ENCODE results near the gene LRSAM1. TPM values are rescaled to one million over a fixed set of nuclear protein-coding genes. Genes with fewer than 3 reads are reported as not detected.

The LRSAM1 gene
- total RNA-seq, 4 donors from 2014 or later, result 8.0 to 16.2 (median 12.9) TPM

DNA sequence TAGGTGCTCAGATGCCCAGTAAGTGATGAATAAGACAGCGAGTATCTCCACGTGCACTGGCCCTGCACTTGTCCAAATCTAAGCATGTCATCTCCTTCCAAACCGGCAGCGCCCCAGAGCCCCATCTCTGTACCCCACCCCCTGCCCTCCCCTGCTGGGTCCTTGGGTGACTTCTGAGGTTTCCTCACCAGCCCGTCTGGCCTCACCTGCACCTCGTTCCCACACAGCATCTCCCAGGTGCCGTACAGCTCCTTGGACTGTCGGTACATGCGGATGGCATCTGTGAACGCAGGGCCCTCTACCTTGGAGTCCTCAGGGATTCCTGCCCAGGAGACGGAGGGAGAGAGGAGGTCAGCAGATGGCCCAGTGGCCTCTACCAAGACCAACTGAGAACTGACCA lies 66.3 kb downstream of the LRSAM1 start:
- Histone ChIP-seq H3K4me3 (no peak overlapping the region), H3K27me3 (no peaks in the 10 kb centered on the region), H3K9me3 (no peaks in the 10 kb centered on the region), H3K4me1 (peaks cover 27 to 41% (median 32%) of the 10 kb centered on the region in 3 donors), H3K27ac (peak overlapping the region in 1 of 4 donors; percentile 86), H3K36me3 (peaks cover 58 to 100% (median 68%) of the 10 kb centered on the region in 3 donors)
- intact Hi-C loops (cut with DNase I), result no loop called here
- 83 to 89% methylated on average over 4 to 5 of the region's 11 CpGs for WGBS, 2 donors
- TF ChIP-seq POLR2A (IDR thresholded peaks at IDR 0.05), result no peak
- no peak for DNase-seq

DNA sequence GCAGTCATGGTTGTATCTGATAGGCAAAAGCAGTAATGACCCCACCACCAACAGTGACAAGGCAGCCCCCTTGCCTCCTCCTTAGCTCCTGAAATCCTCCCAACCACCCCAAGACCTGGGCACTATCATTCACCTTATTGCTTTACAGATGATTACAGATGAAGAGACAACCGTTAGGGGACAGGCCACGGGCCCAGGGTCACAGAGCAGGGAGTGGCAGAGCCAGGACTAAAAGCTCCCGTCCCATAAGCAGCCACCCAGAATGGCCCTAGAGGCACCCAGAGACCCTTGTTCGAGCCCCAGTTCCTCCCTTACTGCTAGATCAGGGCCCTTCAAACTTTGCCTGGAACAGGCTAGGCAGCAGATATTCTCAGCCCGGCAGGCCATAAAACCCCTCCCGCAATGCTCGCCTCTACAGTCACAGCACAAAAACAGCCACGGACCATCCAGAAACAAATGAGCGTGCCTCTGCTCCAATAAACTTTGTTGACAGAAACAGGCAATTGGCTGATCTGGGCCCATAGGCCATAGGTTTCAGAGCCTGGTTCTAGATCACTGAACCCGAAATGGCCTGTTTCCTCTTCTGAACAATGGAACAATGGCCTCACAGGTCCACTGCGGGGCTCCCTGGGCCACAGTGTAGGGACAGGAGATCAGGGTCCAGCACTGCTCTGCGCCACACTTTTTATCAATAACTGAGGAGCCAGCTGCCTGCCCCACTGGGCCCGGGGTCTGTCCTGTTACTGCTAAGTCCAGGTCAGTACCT lies 67.0 kb downstream of the LRSAM1 start:
- Histone ChIP-seq H3K36me3 (peaks cover 58 to 100% (median 66%) of the 10 kb centered on the region in 3 donors), H3K4me3 (no peak overlapping the region), H3K4me1 (peaks cover 29 to 48% (median 35%) of the 10 kb centered on the region in 3 donors), H3K27me3 (no peaks in the 10 kb centered on the region), H3K27ac (peak overlapping the region in 3 of 4 donors; percentile 34 to 86 (median 71)), H3K9me3 (peaks cover 0 to under 1% (median under 1%) of the 10 kb centered on the region in 3 donors)
- TF ChIP-seq, protein P1, sequence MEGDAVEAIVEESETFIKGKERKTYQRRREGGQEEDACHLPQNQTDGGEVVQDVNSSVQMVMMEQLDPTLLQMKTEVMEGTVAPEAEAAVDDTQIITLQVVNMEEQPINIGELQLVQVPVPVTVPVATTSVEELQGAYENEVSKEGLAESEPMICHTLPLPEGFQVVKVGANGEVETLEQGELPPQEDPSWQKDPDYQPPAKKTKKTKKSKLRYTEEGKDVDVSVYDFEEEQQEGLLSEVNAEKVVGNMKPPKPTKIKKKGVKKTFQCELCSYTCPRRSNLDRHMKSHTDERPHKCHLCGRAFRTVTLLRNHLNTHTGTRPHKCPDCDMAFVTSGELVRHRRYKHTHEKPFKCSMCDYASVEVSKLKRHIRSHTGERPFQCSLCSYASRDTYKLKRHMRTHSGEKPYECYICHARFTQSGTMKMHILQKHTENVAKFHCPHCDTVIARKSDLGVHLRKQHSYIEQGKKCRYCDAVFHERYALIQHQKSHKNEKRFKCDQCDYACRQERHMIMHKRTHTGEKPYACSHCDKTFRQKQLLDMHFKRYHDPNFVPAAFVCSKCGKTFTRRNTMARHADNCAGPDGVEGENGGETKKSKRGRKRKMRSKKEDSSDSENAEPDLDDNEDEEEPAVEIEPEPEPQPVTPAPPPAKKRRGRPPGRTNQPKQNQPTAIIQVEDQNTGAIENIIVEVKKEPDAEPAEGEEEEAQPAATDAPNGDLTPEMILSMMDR (IDR thresholded peaks at IDR 0.05), result no peak
- no peak for TF ChIP-seq POLR2A (IDR thresholded peaks at IDR 0.05)
- DNase-seq, result no peak
- WGBS, 2 donors, result 90% methylated on average over 8 of the region's 13 CpGs; no CpG with 5 or more reads in 1 of the 2 donors
- intact Hi-C loops (cut with DNase I), result no loop called here

DNA sequence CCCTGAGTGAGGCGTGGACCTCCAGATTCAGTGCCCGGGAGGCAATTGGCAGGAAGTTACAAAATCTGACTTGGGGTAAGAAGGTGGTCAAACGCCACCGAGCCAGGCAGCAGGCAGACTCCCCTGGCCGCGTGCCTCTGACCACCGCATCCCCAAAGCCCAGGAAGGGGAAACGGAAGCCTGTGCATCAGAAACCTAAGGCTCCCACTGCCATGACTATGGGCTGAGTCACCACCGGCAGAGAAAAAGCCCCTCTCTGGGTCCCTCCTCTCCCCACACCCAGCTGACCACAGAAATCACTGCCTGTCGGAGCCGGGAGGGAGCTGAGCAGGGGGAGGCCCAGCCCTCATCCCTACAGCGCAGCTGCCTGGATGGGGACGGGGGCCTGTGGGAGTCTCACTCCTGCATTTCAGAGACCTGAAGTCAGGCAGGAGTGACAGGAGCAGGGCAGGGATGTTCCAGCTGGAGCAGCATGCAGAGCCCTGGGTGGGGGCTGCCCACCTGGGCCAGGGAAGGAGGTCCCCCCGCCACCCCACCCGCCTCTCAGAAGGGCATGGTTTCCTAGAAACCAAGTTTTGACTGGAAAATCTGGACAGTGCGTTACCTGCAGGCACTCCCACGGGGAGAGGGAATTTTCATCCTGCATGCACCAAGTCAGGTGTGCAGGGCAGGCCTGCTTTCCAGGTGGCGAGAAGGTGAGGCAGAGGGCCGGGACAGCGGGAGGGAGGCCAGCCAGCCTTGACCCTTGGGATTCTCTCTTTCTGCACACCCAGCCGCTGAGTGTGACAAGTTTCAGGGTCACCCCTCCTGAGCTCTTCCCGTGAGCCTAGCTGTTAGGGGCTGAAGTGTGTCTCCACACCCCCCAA lies 68.2 kb downstream of the LRSAM1 start:
- peaks cover 61 to 100% (median 66%) of the 10 kb centered on the region in 3 donors for H3K36me3 ChIP-seq
- no peak for TF ChIP-seq POLR2A (IDR thresholded peaks at IDR 0.05)
- TF ChIP-seq, protein P1 (IDR thresholded peaks at IDR 0.05), result no peak
- H3K4me1 ChIP-seq, result peaks cover 29 to 60% (median 35%) of the 10 kb centered on the region in 3 donors
- peak overlapping the region in 3 of 4 donors; percentile 61 to 86 (median 71) for H3K27ac ChIP-seq
- peaks cover 0 to 10% (median 4%) of the 10 kb centered on the region in 3 donors for H3K9me3 ChIP-seq
- intact Hi-C loops (cut with DNase I), result no loop called here
- no peaks in the 10 kb centered on the region for H3K27me3 ChIP-seq
- WGBS, 2 donors, result 52 to 67% methylated on average over 12 to 15 of the region's 22 CpGs
- H3K4me3 ChIP-seq, result no peak overlapping the region
- no peak for DNase-seq

DNA sequence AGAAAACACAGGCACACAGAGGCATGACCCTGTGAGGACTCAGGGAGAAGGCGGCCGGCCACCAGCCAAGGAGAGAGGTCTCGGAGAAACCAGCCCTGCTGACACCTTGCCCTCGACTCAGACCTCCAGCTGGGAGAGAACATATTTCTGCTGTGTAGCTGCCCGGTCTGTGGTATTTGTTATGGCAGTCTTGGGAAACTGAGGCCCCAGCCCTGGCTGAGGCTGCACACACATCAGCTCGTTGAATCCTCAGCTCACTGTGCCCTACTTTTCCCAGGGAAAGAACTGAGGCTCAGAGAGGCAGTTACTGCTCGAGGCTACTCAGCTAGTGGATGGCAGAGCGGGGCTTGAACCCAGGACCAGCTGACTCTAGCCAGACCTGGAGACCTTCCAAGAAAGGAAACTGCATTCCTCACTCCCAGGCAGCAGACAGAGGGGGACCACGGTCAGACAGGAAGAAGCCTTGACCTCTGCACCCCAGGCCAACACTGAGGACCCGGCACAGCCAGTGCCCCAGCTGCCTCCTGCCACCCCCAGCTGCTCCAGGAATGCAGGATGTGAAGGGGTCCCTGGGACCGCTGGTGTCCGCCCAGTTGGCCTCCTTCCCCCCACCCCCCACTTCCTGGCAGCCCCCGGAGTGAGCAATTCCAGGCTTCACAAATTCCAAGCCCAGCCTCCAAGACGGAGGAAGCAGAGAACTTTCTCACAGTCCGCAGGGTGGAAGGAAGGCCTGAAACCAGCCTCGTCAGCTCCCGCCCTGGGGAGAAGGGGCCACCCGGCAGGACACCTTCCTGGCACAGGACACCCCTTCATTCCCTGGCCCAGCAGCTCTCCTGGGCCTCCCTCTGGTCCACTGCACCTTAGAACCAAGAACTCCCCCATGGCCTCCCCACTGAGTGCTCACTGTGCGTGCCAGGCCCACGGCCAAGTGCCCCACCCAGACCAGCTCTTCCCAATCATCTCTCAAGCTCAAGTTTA lies 69.9 kb downstream of the LRSAM1 start:
- Histone ChIP-seq H3K9me3 (peaks cover 0 to 19% (median 10%) of the 10 kb centered on the region in 3 donors), H3K4me3 (no peak overlapping the region), H3K27ac (peak overlapping the region; percentile 56 to 90 (median 78)), H3K4me1 (peaks cover 29 to 68% (median 35%) of the 10 kb centered on the region in 3 donors), H3K27me3 (no peaks in the 10 kb centered on the region), H3K36me3 (peaks cover 62 to 100% (median 69%) of the 10 kb centered on the region in 3 donors)
- TF ChIP-seq, protein P1 (IDR thresholded peaks at IDR 0.05), result no peak
- TF ChIP-seq POLR2A (IDR thresholded peaks at IDR 0.05), result no peak
- DNase-seq, result no peak
- intact Hi-C loops (cut with DNase I), result no loop called here
- 50 to 73% methylated on average over 11 to 13 of the region's 20 CpGs for WGBS, 2 donors

DNA sequence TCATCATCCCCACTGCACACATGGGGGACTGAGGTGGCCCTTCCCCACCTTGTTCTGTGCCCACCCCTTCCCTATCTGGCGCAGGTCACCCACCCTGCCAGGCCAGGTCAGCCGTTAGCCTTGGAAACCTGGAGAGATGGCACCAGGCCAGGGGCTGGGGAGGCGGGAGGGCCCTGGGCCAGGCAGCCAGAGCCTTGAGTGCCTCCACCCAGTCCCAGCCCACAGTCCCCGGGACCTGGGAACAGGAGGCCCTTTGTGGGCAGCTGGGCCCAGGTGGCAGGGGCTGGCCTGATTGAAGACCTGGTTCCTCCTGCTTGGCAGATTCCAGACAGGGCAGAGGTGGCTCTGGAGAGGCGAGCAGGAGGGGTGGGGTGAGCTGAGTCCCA lies 70.6 kb downstream of the LRSAM1 start:
- peaks cover 29 to 75% (median 35%) of the 10 kb centered on the region in 3 donors for H3K4me1 ChIP-seq
- H3K9me3 ChIP-seq, result peaks cover 0 to 20% (median 10%) of the 10 kb centered on the region in 3 donors
- WGBS, 2 donors, result no CpG with 5 or more reads among the region's 5 CpGs
- no peak overlapping the region for H3K4me3 ChIP-seq
- intact Hi-C loops (cut with DNase I), result no loop called here
- peak overlapping the region; percentile 56 to 90 (median 78) for H3K27ac ChIP-seq
- H3K36me3 ChIP-seq, result peaks cover 56 to 100% (median 70%) of the 10 kb centered on the region in 3 donors
- TF ChIP-seq POLR2A (IDR thresholded peaks at IDR 0.05), result no peak
- TF ChIP-seq, protein P1 (IDR thresholded peaks at IDR 0.05), result no peak
- no peaks in the 10 kb centered on the region for H3K27me3 ChIP-seq
- DNase-seq, result no peak

All from esophagus squamous epithelium (tissue), 5 donors.